Endothelial cell of umbilical vein (primary cell): ENCODE measurements around the gene CRACR2A. TPM values are rescaled to one million over a fixed set of nuclear protein-coding genes. Genes with fewer than 3 reads are reported as not detected.

Experiments used
- BruUV-seq: library from RNA; stranded (reverse); fragments of 400-500 nt; replicated peaks from 2 replicates; lab custom pipeline; 2021; lab: Mats Ljungman, UMichigan
- CTCF ChIA-PET: fragments of 300-600, 350-600 bp; sonication (Branson Sonifier 250); formaldehyde crosslinking; loops from one replicate; lab custom pipeline; 2021; ENCODE audit warnings: antibody characterized with exemption, inconsistent platforms; lab: Charles Lee
- POLR2A ChIA-PET: fragments of 300-600, 350-600 bp; sonication (Branson Sonifier 250); formaldehyde crosslinking; loops from one replicate; lab custom pipeline; 2021; ENCODE audit warnings: antibody characterized with exemption, inconsistent platforms; lab: Charles Lee
- DNase-seq: peaks from one replicate; pipeline ENCODE4 v3.0.0-alpha.2; 2011; ENCODE audit warnings: low read depth, low spot score
- FAIRE-seq: peaks from 2 replicates; lab custom pipeline; 2011; peaks lifted over from hg19 to GRCh38; lab: Jason Lieb, UNC
- H2AFZ ChIP-seq: 2 replicates; pipeline ENCODE4 v1.6.0; 2012; ENCODE audit warnings: low read depth, low read length, control low read depth, inconsistent platforms
- H3K27ac ChIP-seq: 2 replicates; pipeline ENCODE4 v1.5.1; 2011; ENCODE audit warnings: low read depth, mild to moderate bottlenecking, control low read depth, low read length, moderate library complexity; ENCODE audit not compliant: insufficient read depth
- H3K27me3 ChIP-seq, 2 experiments: 2 replicates each; pipeline versions ENCODE4 v1.6.0 to v1.6.1; 2011; ENCODE audit warnings: low read length in 2 of 2, mixed read lengths in 1 of 2; ENCODE audit not compliant: control insufficient read depth in 2 of 2, insufficient read depth in 2 of 2
- H3K36me3 ChIP-seq, 2 experiments: 2 replicates in 1 of 2; 3 replicates in 1 of 2; pipeline ENCODE4 v1.5.1; 2011; ENCODE audit warnings: low read length in 2 of 2, mild to moderate bottlenecking in 1 of 2, moderate library complexity in 1 of 2; ENCODE audit not compliant: control insufficient read depth in 2 of 2, insufficient read depth in 2 of 2; ENCODE audit errors: extremely low read depth in 1 of 2
- H3K4me1 ChIP-seq: 3 replicates; pipeline ENCODE4 v1.5.1; 2011; ENCODE audit warnings: mild to moderate bottlenecking, low read length; ENCODE audit not compliant: control insufficient read depth, insufficient read depth; ENCODE audit errors: extremely low read depth
- H3K4me2 ChIP-seq: 2 replicates; pipeline ENCODE4 v1.6.1; 2011; ENCODE audit warnings: low read length, control low read depth, mixed read lengths; ENCODE audit not compliant: insufficient read depth
- H3K4me3 ChIP-seq, 3 experiments: fragments of 200-600 bp in 1 of 3; sonication (generic), shearing (Covaris generic) in 1 of 3; replicated peaks in 1 of 3; 2 replicates each; pipeline ENCODE4 v1.5.1; 2011 to 2016; ENCODE audit warnings: control low read depth in 3 of 3, low read length in 3 of 3, mild to moderate bottlenecking in 2 of 3, inconsistent platforms in 1 of 3, low read depth in 1 of 3, moderate library complexity in 1 of 3; ENCODE audit not compliant: insufficient read depth in 1 of 3
- H3K79me2 ChIP-seq: 2 replicates; pipeline ENCODE4 v1.6.0; 2012; ENCODE audit warnings: low read length, inconsistent platforms; ENCODE audit not compliant: control insufficient read depth, insufficient read depth
- H3K9ac ChIP-seq: replicated peaks from 2 replicates; pipeline ENCODE3; 2011; ENCODE audit warnings: low read length, control low read depth; ENCODE audit not compliant: insufficient read depth; ENCODE audit errors: extremely low read depth
- H3K9me1 ChIP-seq: replicated peaks from 3 replicates; pipeline ENCODE4 v1.6.0; 2011; ENCODE audit warnings: mild to moderate bottlenecking, low read length; ENCODE audit not compliant: control insufficient read depth, insufficient read depth; ENCODE audit errors: extremely low read depth
- H3K9me3 ChIP-seq: replicated peaks from 2 replicates; pipeline ENCODE4 v1.5.1; 2012; ENCODE audit warnings: low read length, inconsistent platforms; ENCODE audit not compliant: control insufficient read depth, insufficient read depth
- H4K20me1 ChIP-seq: replicated peaks from 2 replicates; pipeline ENCODE3; 2011; ENCODE audit warnings: mild to moderate bottlenecking, low read length; ENCODE audit not compliant: control insufficient read depth, insufficient read depth; ENCODE audit errors: extremely low read depth
- CTCF ChIP-seq, 2 donors: IDR thresholded peaks; 1 replicate in 1 of 2; 2 replicates in 1 of 2; pipeline ENCODE4 v1.5.1; 2011; ENCODE audit warnings: low read length in 2 of 2, mild to moderate bottlenecking in 2 of 2, moderate library complexity in 2 of 2, control low read depth in 1 of 2, inconsistent platforms in 1 of 2, low read depth in 1 of 2; ENCODE audit not compliant: insufficient read depth in 1 of 2; ENCODE audit errors: extremely low read depth in 1 of 2
- EZH2 ChIP-seq: IDR thresholded peaks from 2 replicates; pipeline ENCODE4 v1.6.1; 2012; ENCODE audit warnings: borderline replicate concordance, low read depth, mild to moderate bottlenecking, moderate library complexity, low read length, inconsistent platforms; ENCODE audit not compliant: severe bottlenecking
- FOS ChIP-seq: IDR thresholded peaks from 2 replicates; pipeline ENCODE4 v1.6.1; 2011; ENCODE audit warnings: mild to moderate bottlenecking, low read length, moderate library complexity, borderline replicate concordance; ENCODE audit not compliant: insufficient read depth
- GATA2 ChIP-seq: IDR thresholded peaks from 2 replicates; pipeline ENCODE4 v1.7.0; 2011; ENCODE audit warnings: low read depth, mild to moderate bottlenecking, moderate library complexity, mixed read lengths, low read length; ENCODE audit not compliant: insufficient read length, insufficient read depth
- JUN ChIP-seq: IDR thresholded peaks from 2 replicates; pipeline ENCODE4 v1.6.1; 2011; ENCODE audit warnings: borderline replicate concordance, low read depth; ENCODE audit not compliant: insufficient read length, insufficient read depth
- MYC ChIP-seq: IDR thresholded peaks from one replicate; pipeline ENCODE4 v1.6.1; 2011; ENCODE audit warnings: mild to moderate bottlenecking, low read depth, low read length
- POLR2A ChIP-seq: IDR thresholded peaks from 2 replicates; pipeline ENCODE4 v1.6.1; 2012; ENCODE audit warnings: low read depth, mild to moderate bottlenecking, control low read depth, low read length
- POLR2AphosphoS5 ChIP-seq: IDR thresholded peaks from 2 replicates; pipeline ENCODE4 v1.6.1; 2012; ENCODE audit warnings: low read depth, mild to moderate bottlenecking, control low read depth, low read length, moderate library complexity; ENCODE audit not compliant: insufficient read depth
- dilution Hi-C: fragments of 300-500 bp; cut with MboI; formaldehyde crosslinking; loops from one replicate; pipeline ENCODE4 v1.15.0; 2019; ENCODE audit warnings: low sequenced_read_pairs; ENCODE audit not compliant: extremely low pct_ligation_motif_present
- intact Hi-C: fragments of 100-400 bp; cut with micrococcal nuclease; formaldehyde crosslinking; loops from one replicate; pipeline ENCODE4 v1.10.0; 2022
- polyA plus RNA-seq, 4 experiments: library from polyadenylated mRNA; depleted of rRNA in 3 of 4; stranded (reverse) in 3 of 4; unstranded in 1 of 4; fragments of >200 nt; gene quantifications; 2 replicates each; pipeline versions ENCODE4 v1.2.1 to v1.2.3, GENCODE V29; 2011 to 2012; ENCODE audit warnings: missing spikeins in 1 of 4
- total RNA-seq: library from RNA; stranded (reverse); gene quantifications from 2 replicates; pipeline ENCODE4 v1.2.3, GENCODE V29; 2021
- TF ChIP-seq, protein P1 (sequence below): IDR thresholded peaks from 2 replicates; pipeline ENCODE4 v1.6.1; 2011; ENCODE audit not compliant: insufficient read depth, insufficient read length

Gene CRACR2A
- total and polyA plus RNA-seq, 2 donors (not counting 3 experiments of a cell fraction or from before 2014, with no cell fraction given), result 4.4 to 15.9 TPM

DNA sequence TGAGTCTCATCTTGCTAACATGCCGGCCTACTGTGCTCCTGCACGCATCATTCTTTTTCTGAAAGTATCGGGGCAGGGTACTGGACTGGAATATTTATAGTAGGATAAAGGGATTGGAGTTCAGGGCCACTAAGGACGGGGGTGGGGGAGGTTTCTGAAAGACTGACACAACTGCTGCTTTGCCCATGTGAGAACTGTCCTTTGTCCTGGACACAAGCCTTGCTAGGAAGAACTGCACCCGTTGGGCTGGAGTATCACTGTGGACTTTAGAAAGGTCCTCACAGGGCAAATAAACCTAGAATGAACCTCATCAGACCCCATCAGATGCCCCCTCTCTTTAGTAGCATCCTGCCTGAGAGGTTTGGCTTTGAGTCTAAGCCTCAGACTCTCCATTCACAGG, 174.4 kb downstream of the CRACR2A start:
- Histone ChIP-seq H3K27ac (no peak overlapping the region), H3K27me3 (no peaks in the 10 kb centered on the region), H3K79me2 (no peaks in the 10 kb centered on the region), H4K20me1 (peaks cover 2% of the 10 kb centered on the region), H3K4me3 (no peak overlapping the region), H2AFZ (no peak overlapping the region), H3K4me2 (no peak overlapping the region), H3K9ac (no peak overlapping the region), H3K4me1 (no peaks in the 10 kb centered on the region), H3K9me3 (no peaks in the 10 kb centered on the region), H3K36me3 (no peaks in the 10 kb centered on the region), H3K9me1 (no peaks in the 10 kb centered on the region)
- BruUV-seq, result no TSS peak
- dilution Hi-C loops, result no loop called here
- TF ChIP-seq POLR2AphosphoS5 (no peak), FOS (no peak)
- DNase-seq, result no peak
- intact Hi-C loops, result no loop called here
- CTCF ChIA-PET, result no interaction called here
- POLR2A ChIA-PET, result no interaction called here
- no peak for FAIRE-seq

GRCh38 chr12:3576891-3577290, 176.0 kb downstream of the CRACR2A start:
- intact Hi-C loops (no loop called here), dilution Hi-C loops (no loop called here)
- POLR2A ChIA-PET, result no interaction called here
- BruUV-seq, result no TSS peak
- no peak overlapping the region for H3K27ac ChIP-seq
- TF ChIP-seq, protein P1, sequence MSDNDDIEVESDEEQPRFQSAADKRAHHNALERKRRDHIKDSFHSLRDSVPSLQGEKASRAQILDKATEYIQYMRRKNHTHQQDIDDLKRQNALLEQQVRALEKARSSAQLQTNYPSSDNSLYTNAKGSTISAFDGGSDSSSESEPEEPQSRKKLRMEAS, result no peak
- TF ChIP-seq MYC (no peak), POLR2AphosphoS5 (no peak), FOS (no peak), EZH2 (no peak), GATA2 (no peak), JUN (no peak), CTCF (IDR thresholded peaks at IDR 0.05; ENCODE audit: extremely low read depth in 1 of 2, insufficient read depth in 1 of 2, low read depth in 1 of 2, low read length in 2 of 2) (no peak), POLR2A (no peak)
- H3K4me1 ChIP-seq, result no peaks in the 10 kb centered on the region
- H3K4me3 ChIP-seq, result no peak overlapping the region
- FAIRE-seq, result no peak
- no peaks in the 10 kb centered on the region for H3K79me2 ChIP-seq
- H3K9me1 ChIP-seq, result no peaks in the 10 kb centered on the region
- H2AFZ ChIP-seq, result no peak overlapping the region
- no peak overlapping the region for H3K9ac ChIP-seq
- no peaks in the 10 kb centered on the region for H3K9me3 ChIP-seq
- H3K4me2 ChIP-seq, result no peak overlapping the region
- no peaks in the 10 kb centered on the region for H3K36me3 ChIP-seq
- DNase-seq, result no peak
- CTCF ChIA-PET, result no interaction called here
- no peaks in the 10 kb centered on the region for H3K27me3 ChIP-seq
- peaks cover 2% of the 10 kb centered on the region for H4K20me1 ChIP-seq
